Measurements from ENCODE around the gene GJC2.

GRCh38 chr1:228144193-228144992 lies 5.3 kb upstream of the GJC2 start:
- TF ChIP-seq CTCF (IDR thresholded peaks at IDR 0.05) (no peak), POLR2AphosphoS5 (IDR thresholded peaks at IDR 0.05) (no peak), POLR2A (IDR thresholded peaks at IDR 0.05) (no peak), EP300 (IDR thresholded peaks at IDR 0.05; ENCODE audit: low read depth) (no peak)
